Frontal cortex (tissue), 4 donors: ENCODE data around the gene CELF6. TPM values are rescaled to one million over a fixed set of nuclear protein-coding genes. Genes with fewer than 3 reads are reported as not detected.
"Not testable (repeated sequence)": the region's sequence is repeated elsewhere in the genome, so short reads cannot be mapped to it uniquely, and the experiment has no call there.

Experiments
- DNase-seq, 2 donors: peaks; one replicate each; pipeline ENCODE4 v3.0.0; 2012; ENCODE audit warnings: low spot score in 2 of 2
- FAIRE-seq: peaks from 2 replicates; lab custom pipeline; 2012; peaks lifted over from hg19 to GRCh38; lab: Jason Lieb, UNC
- total RNA-seq: library from RNA; depleted of rRNA; stranded (reverse); fragments of >200 nt; gene quantifications from one replicate; pipeline ENCODE4 v1.2.3, GENCODE V29; 2014
- donor health status: control.
- donor health status: control.
- donor health status: control.

The CELF6 gene
- total RNA-seq, 1 donor from 2014 or later = 11.4 TPM

DNA sequence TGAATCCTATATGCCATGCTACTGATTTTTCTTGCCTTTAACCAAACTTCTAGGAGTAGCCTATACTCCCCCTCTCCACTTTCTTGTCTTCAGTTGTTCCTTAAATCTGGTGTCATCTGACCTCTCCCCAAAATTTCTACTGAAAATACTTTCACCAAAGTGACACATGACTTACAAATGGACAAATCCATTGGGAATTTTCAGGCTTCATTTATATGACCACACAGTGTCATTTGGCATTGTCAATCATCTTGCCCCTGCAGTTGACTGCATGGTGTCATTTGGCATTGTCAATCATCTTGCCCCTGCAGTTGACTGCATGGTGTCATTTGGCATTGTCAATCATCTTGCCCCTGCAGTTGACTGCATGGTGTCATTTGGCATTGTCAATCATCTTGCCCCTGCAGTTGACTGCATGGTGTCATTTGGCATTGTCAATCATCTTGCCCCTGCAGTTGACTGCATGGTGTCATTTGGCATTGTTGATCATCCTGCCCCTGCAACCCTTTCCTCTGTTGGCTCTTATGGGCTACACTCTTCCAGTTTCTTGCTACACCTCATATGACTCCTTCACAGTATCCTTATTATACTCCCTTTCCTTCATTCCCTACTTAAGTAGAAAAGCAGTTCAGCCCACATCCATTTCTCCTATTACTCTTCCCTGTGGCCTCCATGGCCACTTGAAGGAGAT, 44.2 kb downstream of the CELF6 start:
- FAIRE-seq, DNase-seq: not testable (repeated sequence)

DNA sequence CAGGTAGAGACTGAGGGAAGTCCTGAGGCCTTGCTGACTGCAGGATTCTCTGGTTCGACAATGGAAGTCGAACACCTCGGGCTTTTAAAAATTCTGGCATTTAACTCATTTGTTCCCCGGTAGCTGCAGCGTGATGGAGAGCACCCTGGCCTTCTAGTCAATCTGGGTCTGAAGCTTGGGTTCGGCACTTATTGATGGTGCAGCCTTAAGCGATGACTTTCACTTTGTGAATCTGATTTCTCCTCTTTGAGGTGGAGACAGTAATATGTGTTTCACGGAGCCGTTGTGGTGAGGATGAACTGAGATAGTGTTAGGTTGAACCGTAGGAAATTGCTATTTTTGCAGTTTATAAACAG, 47.0 kb downstream of the CELF6 start:
- no peak for FAIRE-seq
- DNase-seq = no peak

DNA sequence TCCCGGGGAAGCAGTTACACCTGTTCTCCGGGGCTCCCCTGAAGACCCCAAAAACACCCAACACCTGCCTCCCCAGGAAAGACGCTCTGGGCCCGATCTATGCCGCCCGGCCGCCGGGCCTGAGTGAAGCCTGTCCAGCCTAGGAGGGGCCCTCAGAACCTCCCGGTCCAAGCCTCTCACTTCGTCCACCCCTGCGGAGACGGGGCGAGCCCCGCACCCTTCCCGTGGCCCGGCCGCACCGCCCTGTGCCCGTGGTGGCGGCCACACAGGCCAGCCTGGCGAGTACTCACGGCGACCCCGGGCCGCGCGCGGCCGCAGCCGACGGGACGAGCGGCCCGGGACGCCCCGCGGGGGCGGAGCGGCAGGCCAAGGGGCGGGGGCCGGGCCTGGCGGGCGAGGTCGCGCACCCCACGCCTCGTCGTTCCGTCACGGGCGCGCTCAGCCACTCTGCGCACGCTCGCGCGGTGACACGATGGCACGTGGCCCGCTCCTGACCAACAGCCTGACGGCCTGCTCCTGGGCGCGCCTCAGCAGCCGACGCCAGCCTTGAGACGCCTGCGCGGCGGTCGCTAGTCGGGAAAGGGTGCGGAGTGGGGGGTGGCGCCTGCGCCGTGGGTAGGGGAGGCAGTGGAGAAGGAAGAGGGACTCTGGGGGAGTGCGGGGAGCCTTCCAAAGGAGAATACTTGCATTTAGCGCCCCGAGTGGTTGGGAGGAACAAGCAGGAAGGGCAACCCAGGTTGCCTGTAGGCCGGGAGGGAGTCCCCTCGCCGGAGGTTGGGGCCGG, 47.6 kb downstream of the CELF6 start, which contains the start of gene PARP6:
Gene PARP6, minus strand, starts transcription at position 342 of the 784 bp plus-strand sequence. CDS start 5,077 bp downstream, outside the sequence.
- DNase-seq (peak; percentile 98), FAIRE-seq (no peak)

DNA sequence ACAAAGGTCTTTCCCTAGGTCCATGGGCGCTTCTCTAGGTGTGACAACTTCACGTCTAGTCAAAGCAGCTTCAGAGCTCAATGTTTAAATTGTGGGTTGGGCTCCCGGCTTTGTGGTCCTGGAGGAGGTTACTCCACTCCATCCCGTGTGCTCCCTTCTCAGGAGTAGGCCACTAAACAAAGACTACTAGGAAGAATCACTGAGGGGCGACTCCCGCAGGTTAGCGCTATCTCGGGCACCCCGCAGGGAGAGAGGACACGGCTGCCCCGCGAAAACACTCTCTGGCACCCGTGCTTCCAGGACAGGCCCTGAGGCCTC, 48.1 kb downstream of the CELF6 start:
- FAIRE-seq (no peak), DNase-seq (peak in 1 of 2 donors; percentile 36)

DNA sequence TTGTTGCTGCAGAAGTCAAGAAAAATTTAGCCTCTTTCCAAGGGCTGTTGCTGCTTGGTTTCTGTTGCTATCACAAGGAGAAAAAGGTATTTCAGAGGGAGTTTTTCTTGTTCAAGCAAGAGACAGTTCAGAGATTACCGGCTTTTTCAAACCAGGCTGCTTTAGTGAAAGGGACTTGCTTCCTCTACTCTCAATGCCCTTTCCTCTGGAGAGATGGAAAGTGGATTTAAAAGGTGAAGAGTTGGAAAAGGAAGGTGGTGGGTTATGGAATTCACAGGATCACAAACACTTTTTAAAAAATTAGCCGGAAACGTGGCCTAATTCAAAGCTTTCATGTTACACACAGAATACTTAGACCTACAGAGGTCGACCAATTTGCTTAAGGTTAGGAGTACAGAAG, 48.7 kb downstream of the CELF6 start:
- FAIRE-seq (no peak), DNase-seq (no peak)

GRCh38 chr15:72269739-72270138, 50.2 kb downstream of the CELF6 start:
- no peak for FAIRE-seq
- DNase-seq = no peak

- DNase-seq (no peak), FAIRE-seq (no peak)
Observed at GRCh38 chr15:72265031-72265430, 54.9 kb downstream of the CELF6 start.

- DNase-seq (no peak), FAIRE-seq (no peak)
Observed at GRCh38 chr15:72252663-72253299, 67.2 kb downstream of the CELF6 start.

DNA sequence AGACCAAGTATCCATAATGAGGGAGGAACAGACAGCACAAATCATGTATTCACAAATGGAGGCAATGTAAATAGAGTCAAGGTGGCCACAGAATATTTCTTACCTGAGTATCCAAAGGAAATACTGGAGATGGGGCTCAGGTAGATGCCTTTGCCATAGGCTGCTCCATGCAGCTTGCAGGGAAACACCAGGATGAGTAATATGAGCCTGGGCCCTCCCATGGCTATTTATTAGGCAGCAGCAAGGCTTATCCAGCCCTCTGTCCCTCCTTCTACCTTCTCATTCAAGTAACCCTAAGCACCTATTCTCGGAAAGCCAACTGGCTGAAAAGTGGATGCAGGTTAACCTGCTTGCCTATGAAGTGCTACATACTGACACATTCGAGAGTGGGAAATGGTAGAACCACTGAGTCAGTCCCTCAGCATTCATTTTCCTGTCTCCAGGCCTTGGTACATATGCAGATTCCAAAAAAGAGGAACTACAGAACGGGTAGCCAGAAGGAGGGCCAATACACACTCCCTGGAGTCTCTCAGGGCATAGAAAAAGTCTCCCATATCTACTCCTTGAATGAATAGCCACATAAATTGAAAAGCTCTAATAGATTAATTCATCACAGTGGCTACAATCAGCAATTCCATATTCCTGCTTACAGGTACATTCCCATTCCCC, 70.7 kb downstream of the CELF6 start:
- FAIRE-seq (no peak), DNase-seq (no peak)

DNA sequence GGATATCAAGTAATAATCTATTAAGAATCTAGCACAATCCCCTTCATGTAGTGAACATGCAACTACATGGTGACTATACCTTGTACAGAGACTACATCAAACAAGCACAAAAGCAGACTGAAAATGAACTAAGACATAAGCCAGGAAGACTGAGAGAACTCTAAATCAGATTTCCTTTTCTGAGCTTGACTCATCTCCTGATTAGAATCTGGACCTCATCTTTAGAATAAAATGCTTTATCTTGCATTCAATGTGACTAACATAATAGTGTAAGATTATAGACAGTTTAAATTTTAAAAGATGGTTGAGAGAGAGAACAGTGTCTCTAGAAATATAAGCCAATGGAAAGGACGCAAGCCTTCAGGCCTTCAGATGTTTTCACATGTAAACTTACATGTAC, 71.4 kb downstream of the CELF6 start:
- no peak for FAIRE-seq
- DNase-seq = no peak

DNA sequence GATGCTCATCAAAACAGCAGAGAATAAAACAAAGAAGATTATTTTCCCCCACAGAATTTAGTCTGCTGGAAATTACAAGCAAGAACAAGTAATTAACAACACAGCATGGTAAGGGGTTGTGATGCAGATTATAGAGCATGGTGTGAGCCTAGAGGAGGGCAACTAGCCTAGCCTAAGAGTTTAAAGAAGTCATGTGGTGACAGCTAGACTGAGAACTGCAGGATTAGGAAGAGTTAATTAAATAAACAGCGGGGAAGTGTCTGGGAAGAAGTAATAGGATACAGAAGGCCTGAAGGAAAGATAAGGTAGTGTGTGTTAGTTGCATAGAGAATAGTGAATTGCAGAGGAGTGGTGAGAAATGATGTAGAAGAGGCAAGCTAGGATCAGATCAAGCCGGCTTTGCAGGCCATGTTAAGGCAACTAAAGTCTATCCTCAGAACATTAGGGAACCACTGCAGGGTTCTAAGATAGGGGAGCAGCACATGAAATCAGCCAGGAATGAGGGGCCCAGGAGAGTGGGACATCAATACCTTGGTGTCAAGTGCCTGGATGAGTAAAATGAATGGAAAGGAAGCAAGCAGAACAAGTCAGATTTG, 77.1 kb downstream of the CELF6 start:
- FAIRE-seq (no peak), DNase-seq (no peak)

GRCh38 chr15:72239652-72240051, 80.3 kb downstream of the CELF6 start:
- FAIRE-seq (no peak), DNase-seq (no peak)

DNA sequence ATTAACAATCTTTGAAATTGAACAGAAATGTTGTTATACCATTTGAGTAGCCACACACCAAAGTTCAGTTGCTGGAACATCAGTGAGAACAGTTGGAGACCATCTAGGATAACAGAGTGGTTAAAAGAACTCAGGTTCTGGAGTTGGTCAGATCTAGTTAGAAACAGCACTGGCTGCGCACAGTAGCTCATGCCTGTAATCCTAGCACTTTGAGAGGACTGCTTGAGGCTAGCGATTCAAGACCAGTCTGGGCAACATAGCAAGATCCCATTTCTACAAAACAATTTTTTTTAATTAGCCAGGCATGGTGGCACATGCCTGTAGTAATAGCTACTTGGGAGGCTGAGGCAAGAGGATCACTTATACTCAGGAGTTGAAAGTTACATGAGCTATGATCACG, 81.4 kb downstream of the CELF6 start:
- FAIRE-seq (no peak), DNase-seq (no peak)

GRCh38 chr15:72237853-72238224, 82.1 kb downstream of the CELF6 start:
- DNase-seq (no peak), FAIRE-seq (no peak)

DNA sequence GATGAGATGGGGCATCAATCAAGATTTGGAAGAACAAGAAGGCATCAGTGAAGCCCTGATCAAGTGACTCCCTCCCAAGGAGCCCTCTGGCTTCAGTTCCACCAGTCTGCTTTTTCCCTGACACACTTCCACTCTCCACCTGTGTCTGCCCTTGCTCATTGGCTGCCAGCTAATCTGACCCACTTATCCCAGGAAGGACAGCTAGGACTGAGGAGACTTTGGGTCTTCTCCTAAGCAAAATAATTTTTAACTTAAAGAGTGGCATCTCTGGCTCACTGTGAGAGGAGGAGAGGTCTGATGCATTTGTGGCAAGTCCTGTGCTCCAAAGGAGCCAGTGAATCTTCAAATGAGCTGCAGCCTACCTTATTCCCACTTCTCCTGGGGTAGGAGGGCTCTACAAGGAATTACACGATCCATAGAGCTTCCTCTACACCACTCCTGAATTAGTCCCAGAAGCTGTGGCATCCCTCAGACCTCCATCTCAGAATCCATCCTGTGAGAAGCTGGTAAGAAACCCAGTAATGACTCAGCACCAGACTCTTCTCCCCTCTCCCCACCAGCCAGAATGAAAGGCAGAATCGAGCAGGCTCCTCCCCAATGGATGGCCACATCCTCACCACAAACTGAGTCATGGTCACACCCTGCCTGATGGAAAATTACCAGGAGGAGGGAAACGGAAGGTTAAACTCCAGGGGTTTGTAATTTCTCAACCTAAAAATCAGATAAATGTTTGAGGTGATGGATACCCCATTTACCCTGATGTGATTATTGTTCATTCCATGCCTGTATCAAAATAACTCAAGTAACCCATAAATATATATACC, 82.7 kb downstream of the CELF6 start:
- DNase-seq (no peak), FAIRE-seq (no peak)

- no peak for FAIRE-seq
Observed at GRCh38 chr15:72236381-72237003, 83.5 kb downstream of the CELF6 start.

GRCh38 chr15:72235298-72235697, 84.7 kb downstream of the CELF6 start:
- no peak for FAIRE-seq

More at GRCh38 chr15:72236381-72237003, 83.5 kb downstream of the CELF6 start:
- DNase-seq = no peak

More at GRCh38 chr15:72235298-72235697, 84.7 kb downstream of the CELF6 start:
- no peak for DNase-seq
